ENCODE data around the gene SEZ6L.

GRCh38 chr22:26122920-26123468 is 46.3 kb upstream of the SEZ6L start:
- no peak for TF ChIP-seq EP300 (IDR thresholded peaks at IDR 0.05)
- TF ChIP-seq CTCF (IDR thresholded peaks at IDR 0.05): no peak

All from ovary (tissue), 3 donors.